HG03558 (cell line): ENCODE results near the gene HDLBP.
"Not testable (repeated sequence)": the region's sequence is repeated elsewhere in the genome, so short reads cannot be mapped to it uniquely, and the experiment has no call there.

Experiments used
- ATAC-seq: cut with Tn5 transposase; IDR thresholded peaks from one replicate; pipeline ENCODE4 v1.9.1; 2021; ENCODE audit warnings: moderate number of reproducible peaks; ENCODE audit not compliant: unreplicated experiment; ENCODE audit errors: extremely low read depth

HDLBP gene

GRCh38 chr2:241308832-241309500, 6.5 kb downstream of the HDLBP start:
- ATAC-seq, result no peak

GRCh38 chr2:241308267-241308666, 7.2 kb downstream of the HDLBP start:
- ATAC-seq, result no peak

DNA sequence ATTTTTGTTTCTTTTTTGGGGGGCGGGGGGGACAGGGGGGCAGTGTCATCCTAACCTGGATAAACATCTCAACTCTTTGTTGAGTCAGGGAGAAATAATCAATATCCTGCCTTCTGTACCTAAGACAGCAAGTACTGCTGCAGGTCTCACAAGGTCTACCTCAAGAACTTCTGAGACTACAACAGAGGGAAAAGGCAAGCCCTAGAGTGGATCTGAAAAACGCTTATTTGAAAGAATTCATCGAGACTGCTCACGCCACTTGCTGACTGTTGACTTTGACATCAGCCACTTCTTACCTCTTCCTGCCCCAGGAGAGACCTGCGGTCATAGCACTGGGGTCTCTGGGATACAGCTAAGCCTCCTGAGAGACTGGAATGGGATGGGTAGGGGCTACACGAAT, 8.4 kb downstream of the HDLBP start:
- no peak for ATAC-seq

GRCh38 chr2:241304039-241304670, 11.3 kb downstream of the HDLBP start:
- ATAC-seq, result no peak

DNA sequence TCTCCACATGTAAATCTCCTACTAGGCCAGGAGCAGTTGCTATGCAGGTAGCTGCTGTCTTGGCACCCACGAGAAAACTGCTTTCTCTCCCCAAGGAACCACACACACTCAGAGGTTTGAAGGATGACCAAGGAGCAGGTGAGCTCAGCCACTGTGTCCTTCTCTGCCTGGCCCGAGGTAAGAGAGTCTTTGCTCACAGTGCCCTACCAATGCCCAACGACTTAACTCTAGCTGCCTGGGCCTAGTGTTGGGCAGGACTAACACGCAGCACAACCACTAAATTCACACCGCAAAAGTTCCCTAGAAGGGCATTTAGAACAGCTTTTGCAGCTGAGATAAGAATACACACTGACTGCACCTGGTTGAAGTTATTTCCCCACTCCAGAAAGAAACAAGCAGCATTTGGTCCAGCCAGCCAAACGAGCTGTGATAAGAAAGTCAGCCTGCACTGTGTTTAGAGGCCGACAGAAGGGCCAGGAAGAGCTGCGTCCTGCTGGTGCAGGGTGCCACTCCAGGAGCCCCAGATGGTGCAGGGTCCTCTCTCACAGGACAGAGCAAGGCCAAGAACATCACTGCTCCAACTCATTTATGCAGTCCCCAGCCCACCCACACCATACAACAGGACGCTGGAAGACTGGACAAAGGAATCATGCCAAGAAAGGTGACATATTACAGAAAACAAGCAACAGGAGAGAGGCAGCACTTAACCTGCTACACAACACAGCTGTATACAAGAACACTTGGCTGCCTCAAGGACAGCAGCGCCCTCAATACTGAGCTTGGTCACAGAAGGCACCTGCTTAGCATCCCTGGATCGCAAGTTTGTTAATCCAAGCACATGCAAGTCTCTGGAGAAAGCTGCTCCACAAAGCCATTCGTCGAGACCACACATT, 12.5 kb downstream of the HDLBP start:
- ATAC-seq, result no peak

- ATAC-seq, result no peak
These were observed 13.4 kb downstream of the HDLBP start for GRCh38 chr2:241302083-241302482.

DNA sequence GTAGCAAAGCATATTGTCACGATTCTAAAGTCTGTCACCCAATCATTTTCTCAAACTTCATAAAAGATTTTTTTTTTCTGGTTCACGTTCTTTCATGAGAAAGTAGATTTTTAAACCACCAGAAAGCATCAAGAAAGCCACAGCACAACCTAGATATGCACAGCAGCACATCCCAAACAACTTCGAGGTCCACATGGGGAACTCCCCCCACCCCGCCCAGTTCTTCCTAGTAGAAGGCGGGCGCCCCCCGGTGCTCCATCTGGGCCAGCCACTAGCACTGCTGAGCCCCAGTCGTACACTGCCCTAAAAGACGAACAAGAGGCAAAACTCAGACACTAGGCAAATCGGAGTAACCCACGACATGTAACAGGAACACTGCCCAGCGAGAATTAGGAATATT, 15.5 kb downstream of the HDLBP start:
- ATAC-seq, result no peak

DNA sequence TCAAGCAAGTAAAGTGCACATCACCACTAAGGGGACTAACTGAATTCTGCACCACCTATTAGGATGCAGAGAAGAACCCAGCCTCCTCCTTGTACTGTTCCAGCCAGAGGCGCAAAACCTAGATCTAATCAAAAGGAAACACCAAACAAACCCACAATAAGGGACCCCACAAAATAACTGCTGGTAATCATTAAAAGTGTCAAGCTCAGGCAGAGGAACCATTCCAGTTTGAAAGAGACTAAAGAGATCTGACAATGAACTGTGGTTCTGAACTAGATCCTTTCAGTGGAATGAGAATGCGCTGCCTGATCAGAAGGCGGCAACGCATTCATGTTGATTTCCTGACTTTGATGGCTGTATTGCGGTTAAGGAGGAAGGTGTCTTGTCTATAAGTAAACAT, 16.8 kb downstream of the HDLBP start:
- no peak for ATAC-seq

GRCh38 chr2:241296767-241297166, 18.7 kb downstream of the HDLBP start:
- no peak for ATAC-seq

DNA sequence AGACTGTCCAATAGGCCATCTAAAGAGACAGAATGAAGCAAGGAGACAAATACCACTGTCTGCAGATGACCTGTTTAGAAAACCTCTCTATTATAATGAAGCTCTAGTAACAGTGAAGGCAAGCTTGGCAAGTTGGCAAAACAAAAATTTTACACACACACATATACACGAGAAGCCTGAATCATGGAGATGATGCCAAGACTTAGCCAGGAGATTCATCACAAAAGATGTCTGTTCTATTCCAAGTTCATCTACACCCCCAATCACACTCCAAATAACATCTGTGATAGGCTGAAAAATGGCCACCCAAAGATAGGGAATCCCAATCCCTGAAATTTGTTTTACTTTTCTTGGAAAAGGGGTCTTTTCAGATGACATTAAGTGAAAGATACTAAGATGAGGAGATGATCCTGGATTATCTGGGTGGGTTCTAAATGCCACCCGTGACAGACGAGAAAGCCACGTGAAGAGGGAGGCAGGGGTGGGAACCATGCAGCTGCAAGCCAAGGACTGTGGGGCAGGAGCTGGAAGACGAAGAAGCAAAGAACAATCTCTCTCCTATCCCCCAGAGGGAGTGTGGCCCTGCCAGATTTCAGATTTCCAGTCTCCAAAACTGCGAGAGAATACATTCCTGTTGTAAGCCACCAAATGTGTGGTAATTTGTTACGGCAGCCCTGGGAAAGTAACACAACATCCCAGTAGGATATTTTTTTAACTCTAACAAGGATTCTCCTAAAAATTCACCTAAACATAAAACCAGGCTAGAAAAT, 20.0 kb downstream of the HDLBP start:
- no peak for ATAC-seq

DNA sequence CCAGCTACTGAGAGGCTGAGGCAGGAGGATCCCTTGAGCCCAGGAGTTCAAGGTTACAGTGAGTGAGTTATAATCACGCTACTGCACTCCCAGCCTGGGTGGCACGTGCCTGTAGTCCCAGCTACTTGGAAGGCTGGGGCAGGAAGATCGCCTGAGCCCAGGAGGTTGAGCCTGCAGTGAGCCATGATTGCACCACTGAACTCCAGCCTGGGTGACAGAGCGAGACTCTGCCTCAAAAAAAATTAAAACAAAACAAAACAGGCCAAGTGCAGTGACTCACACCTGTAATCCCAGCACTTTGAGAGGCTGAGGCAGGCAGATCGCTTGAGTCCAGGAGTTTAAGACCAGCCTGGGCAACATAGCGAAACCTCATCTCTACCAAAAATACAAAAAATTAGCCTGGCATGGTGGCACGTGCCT, 22.1 kb downstream of the HDLBP start:
- not testable (repeated sequence) for ATAC-seq

DNA sequence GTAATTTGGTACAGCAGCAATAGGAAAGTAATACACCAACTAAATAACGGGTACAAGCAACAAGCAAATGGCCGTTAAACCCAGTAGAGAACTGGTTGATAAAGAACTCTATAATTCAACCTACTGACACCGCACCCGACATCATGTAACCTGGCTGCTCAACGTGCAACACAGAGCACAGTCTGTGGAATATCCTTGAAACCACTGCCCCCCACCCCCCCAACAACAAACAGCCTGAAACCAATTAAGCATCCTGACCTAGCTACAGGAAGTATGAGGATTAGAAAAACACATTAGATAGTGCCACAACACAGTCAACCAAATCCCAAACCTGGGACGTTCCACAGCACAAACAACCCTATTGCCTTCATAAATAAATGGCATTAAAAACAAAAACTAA, 23.5 kb downstream of the HDLBP start:
- no peak for ATAC-seq

- no peak for ATAC-seq
These were observed 24.3 kb downstream of the HDLBP start for GRCh38 chr2:241291153-241291552.

DNA sequence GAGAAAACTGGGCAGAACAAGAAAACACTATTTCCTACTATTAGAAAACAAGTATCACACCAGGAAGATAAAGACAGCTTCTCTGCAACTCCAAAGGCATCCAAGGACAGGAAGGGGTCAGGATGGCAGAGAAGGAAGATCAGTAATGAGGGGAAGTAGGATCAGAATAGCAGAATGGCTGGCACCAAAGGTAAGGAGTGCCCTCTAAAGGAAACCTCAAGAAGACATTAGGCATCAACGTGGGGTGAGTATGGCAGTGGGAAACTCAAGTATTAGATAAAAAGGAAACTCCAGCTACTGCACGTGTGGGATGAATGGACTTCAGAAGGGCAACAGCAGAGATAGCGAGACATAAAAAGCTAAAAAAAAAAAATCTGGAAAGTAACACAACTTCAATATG, 25.9 kb downstream of the HDLBP start:
- ATAC-seq, result no peak

GRCh38 chr2:241289053-241289452, 26.4 kb downstream of the HDLBP start:
- no peak for ATAC-seq

GRCh38 chr2:241288324-241288888, 27.1 kb downstream of the HDLBP start:
- no peak for ATAC-seq

- ATAC-seq, result no peak
These were observed 29.0 kb downstream of the HDLBP start for GRCh38 chr2:241286348-241287090.

- no peak for ATAC-seq
These were observed 29.9 kb downstream of the HDLBP start for GRCh38 chr2:241285596-241285995.

GRCh38 chr2:241282555-241282954, 32.9 kb downstream of the HDLBP start:
- no peak for ATAC-seq
